B cell (primary cell): Measurements from ENCODE around the gene CELA1. TPM values are rescaled to one million over a fixed set of nuclear protein-coding genes. Genes with fewer than 3 reads are reported as not detected.

Experiments
- ATAC-seq: fragments of 200-7000 bp; cut with Tn5 transposase; one replicate; pipeline ENCODE4 v1.10.0; 2021; ENCODE audit warnings: low read depth, mild to moderate bottlenecking, moderate number of reproducible peaks, moderate library complexity
- CTCF ChIA-PET: fragments of 350-600 bp; sonication (Branson Sonifier 250); formaldehyde crosslinking; loops from one replicate; lab custom pipeline; 2021; ENCODE audit warnings: antibody characterized with exemption, inconsistent platforms; lab: Charles Lee
- POLR2A ChIA-PET: fragments of 350-600 bp; sonication (Branson Sonifier 250); formaldehyde crosslinking; loops from one replicate; lab custom pipeline; 2021; ENCODE audit warnings: antibody characterized with exemption; lab: Charles Lee
- DNase-seq: peaks from one replicate; pipeline ENCODE4 v3.0.0; 2013
- H2AFZ ChIP-seq: 2 replicates; pipeline ENCODE4 v1.6.1; 2012; ENCODE audit warnings: mild to moderate bottlenecking, low read depth, low read length; ENCODE audit not compliant: insufficient read depth, poor library complexity, severe bottlenecking
- H3K27ac ChIP-seq, 2 donors: 1 replicate in 1 of 2; 2 replicates in 1 of 2; pipeline ENCODE4 v1.5.1; 2012 to 2013; ENCODE audit warnings: low read length in 2 of 2, mild to moderate bottlenecking in 2 of 2, moderate library complexity in 1 of 2
- H3K27me3 ChIP-seq, 4 experiments: fragments of 200-600 bp in 1 of 4; sonication (generic) in 1 of 4; replicated peaks in 1 of 4; 1 replicate in 2 of 4; 2 replicates in 2 of 4; pipeline versions ENCODE4 v1.6.1 to v1.7.0; 2013 to 2016; ENCODE audit warnings: low read length in 3 of 4, mild to moderate bottlenecking in 2 of 4, mixed read lengths in 1 of 4, moderate library complexity in 1 of 4; ENCODE audit not compliant: insufficient read depth in 4 of 4, control insufficient read depth in 3 of 4; ENCODE audit errors: control extremely low read depth in 1 of 4
- H3K36me3 ChIP-seq, 2 experiments: replicated peaks in 1 of 2; 1 replicate in 1 of 2; 2 replicates in 1 of 2; pipeline versions ENCODE4 v1.6.1 to v1.7.1; 2013; ENCODE audit warnings: low read length in 1 of 2; ENCODE audit not compliant: insufficient read depth in 2 of 2, control insufficient read depth in 1 of 2; ENCODE audit errors: control extremely low read depth in 1 of 2, extremely low read depth in 1 of 2
- H3K4me1 ChIP-seq, 2 donors: fragments of 200-600 bp in 1 of 2; sonication (generic) in 1 of 2; 1 replicate in 1 of 2; 2 replicates in 1 of 2; pipeline versions ENCODE4 v1.5.1 to v1.6.1; 2013 to 2017; ENCODE audit warnings: low read length in 2 of 2; ENCODE audit not compliant: control insufficient read depth in 2 of 2, insufficient read depth in 2 of 2
- H3K4me2 ChIP-seq: replicated peaks from 2 replicates; pipeline ENCODE3; 2012; ENCODE audit warnings: mild to moderate bottlenecking, low read depth, low read length; ENCODE audit not compliant: poor library complexity, severe bottlenecking
- H3K4me3 ChIP-seq, 5 experiments: fragments of 200-600 bp in 1 of 5; sonication (generic) in 1 of 5; 1 replicate in 3 of 5; 2 replicates in 2 of 5; pipeline versions ENCODE4 v1.5.1 to v1.7.0; 2011 to 2016; ENCODE audit warnings: low read length in 4 of 5, mild to moderate bottlenecking in 4 of 5, low read depth in 2 of 5, control low read depth in 1 of 5, moderate library complexity in 1 of 5; ENCODE audit not compliant: insufficient read depth in 1 of 5; ENCODE audit errors: control extremely low read depth in 1 of 5, extremely low read depth in 1 of 5
- H3K79me2 ChIP-seq: fragments of 200-600 bp; sonication (generic); one replicate; pipeline ENCODE4 v1.6.0; 2016; ENCODE audit warnings: low read length; ENCODE audit not compliant: control insufficient read depth, insufficient read depth
- H3K9ac ChIP-seq: fragments of 200-600 bp; sonication (generic); 2 replicates; pipeline ENCODE4 v1.6.1; 2017; ENCODE audit warnings: mild to moderate bottlenecking, low read length, moderate library complexity
- H3K9me3 ChIP-seq, 3 donors: one replicate each; pipeline versions ENCODE4 v1.6.1 to v1.7.1; 2013; ENCODE audit warnings: low read length in 2 of 3; ENCODE audit not compliant: control insufficient read depth in 2 of 3, insufficient read depth in 1 of 3; ENCODE audit errors: control extremely low read depth in 1 of 3
- H4K20me1 ChIP-seq: 2 replicates; pipeline ENCODE4 v1.6.0; 2012; ENCODE audit warnings: mild to moderate bottlenecking, low read length; ENCODE audit not compliant: insufficient read depth, control insufficient read depth, poor library complexity, severe bottlenecking
- H3K27ac Mint-ChIP-seq: one replicate; pipeline ENCODE4 v1.8.0; 2021; ENCODE audit warnings: mixed read lengths
- H3K27me3 Mint-ChIP-seq: one replicate; pipeline ENCODE4 v1.8.0; 2021; ENCODE audit warnings: mixed read lengths
- H3K4me1 Mint-ChIP-seq: one replicate; pipeline ENCODE4 v1.8.0; 2021; ENCODE audit warnings: mixed read lengths
- H3K4me3 Mint-ChIP-seq: one replicate; pipeline ENCODE4 v1.8.0; 2021; ENCODE audit warnings: mixed read lengths
- H3K9me3 Mint-ChIP-seq: one replicate; pipeline ENCODE4 v1.8.0; 2022; ENCODE audit warnings: mixed read lengths; ENCODE audit not compliant: insufficient read depth
- EZH2 ChIP-seq: IDR thresholded peaks from 2 replicates; pipeline ENCODE4 v1.6.1; 2012; ENCODE audit warnings: borderline replicate concordance, low read depth, mild to moderate bottlenecking, moderate library complexity, low read length; ENCODE audit not compliant: insufficient read depth, poor library complexity, severe bottlenecking
- WGBS: methylation state at CpG from one replicate; pipeline ENCODE4 v1.1.5; 2013; ENCODE audit warnings: missing lambda C conversion rate; ENCODE audit not compliant: insufficient coverage; 5-methylcytosine and 5-hydroxymethylcytosine counted together
- intact Hi-C: fragments of 100-400 bp; cut with micrococcal nuclease; formaldehyde crosslinking; loops from one replicate; pipeline ENCODE4 v1.10.0; 2022
- polyA plus RNA-seq: library from polyadenylated mRNA; depleted of rRNA; stranded (reverse); fragments of >200 nt; gene quantifications from 2 replicates; pipeline ENCODE4 v1.2.3, GENCODE V29; 2012
- total RNA-seq, 2 donors: library from RNA; stranded (reverse); fragments of 120-200 nt in 1 of 2; gene quantifications; 1 replicate in 1 of 2; 2 replicates in 1 of 2; pipeline versions ENCODE4 v1.2.3 to v1.2.4, GENCODE V29; 2013 to 2022
- TF ChIP-seq, protein P1 (sequence below): fragments of 200-600 bp; IDR thresholded peaks from one replicate; pipeline ENCODE4 v1.8.0; 2022; ENCODE audit warnings: antibody characterized with exemption, mild to moderate bottlenecking

Gene CELA1
- total and polyA plus RNA-seq, 2 donors (not counting 1 experiment from before 2014, with no cell fraction given) = not detected

DNA sequence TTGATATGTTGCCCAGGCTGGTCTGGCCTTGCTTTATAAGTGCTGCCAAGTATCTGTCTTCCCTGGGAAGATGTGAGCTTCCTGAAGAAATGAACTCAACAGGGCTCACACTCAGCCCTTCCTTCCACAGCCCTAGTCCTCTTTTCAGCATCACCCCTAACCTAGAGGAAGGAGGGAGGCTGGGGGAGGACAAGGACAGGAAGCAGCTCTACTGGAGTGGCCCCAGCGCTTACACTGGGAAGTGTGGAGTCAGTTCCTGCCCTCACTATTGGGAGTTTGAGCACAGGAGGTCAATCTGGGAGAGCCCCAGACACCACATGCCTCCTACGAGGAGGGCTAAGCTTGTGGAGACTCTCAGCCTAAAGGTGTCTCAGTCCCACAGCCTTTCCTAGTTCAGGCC, 27.9 kb upstream of the CELA1 start:
- peaks cover 33 to 34% of the 10 kb centered on the region in 2 donors for H3K4me1 ChIP-seq
- ChIA-PET POLR2A (interaction anchor here (0.6 kb wide), 1 partner anchor 192 kb away, joined by 3 read pairs; no protein-coding TSS in a partner anchor), CTCF (interaction anchor here (0.6 to 1.1 kb wide), 3 partner anchors 9 to 97 kb away, joined by 3 to 4 read pairs (median 3); no protein-coding TSS in a partner anchor)
- intact Hi-C loops = no loop called here
- no peak overlapping the region for H2AFZ ChIP-seq
- H3K79me2 ChIP-seq = peaks cover 19% of the 10 kb centered on the region
- peaks cover 33% of the 10 kb centered on the region for H3K4me1 Mint-ChIP-seq
- H4K20me1 ChIP-seq = no peaks in the 10 kb centered on the region
- TF ChIP-seq, protein P1, sequence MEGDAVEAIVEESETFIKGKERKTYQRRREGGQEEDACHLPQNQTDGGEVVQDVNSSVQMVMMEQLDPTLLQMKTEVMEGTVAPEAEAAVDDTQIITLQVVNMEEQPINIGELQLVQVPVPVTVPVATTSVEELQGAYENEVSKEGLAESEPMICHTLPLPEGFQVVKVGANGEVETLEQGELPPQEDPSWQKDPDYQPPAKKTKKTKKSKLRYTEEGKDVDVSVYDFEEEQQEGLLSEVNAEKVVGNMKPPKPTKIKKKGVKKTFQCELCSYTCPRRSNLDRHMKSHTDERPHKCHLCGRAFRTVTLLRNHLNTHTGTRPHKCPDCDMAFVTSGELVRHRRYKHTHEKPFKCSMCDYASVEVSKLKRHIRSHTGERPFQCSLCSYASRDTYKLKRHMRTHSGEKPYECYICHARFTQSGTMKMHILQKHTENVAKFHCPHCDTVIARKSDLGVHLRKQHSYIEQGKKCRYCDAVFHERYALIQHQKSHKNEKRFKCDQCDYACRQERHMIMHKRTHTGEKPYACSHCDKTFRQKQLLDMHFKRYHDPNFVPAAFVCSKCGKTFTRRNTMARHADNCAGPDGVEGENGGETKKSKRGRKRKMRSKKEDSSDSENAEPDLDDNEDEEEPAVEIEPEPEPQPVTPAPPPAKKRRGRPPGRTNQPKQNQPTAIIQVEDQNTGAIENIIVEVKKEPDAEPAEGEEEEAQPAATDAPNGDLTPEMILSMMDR = no peak
- TF ChIP-seq EZH2 = no peak
- H3K36me3 ChIP-seq = peaks cover 1 to 34% of the 10 kb centered on the region in 2 experiments
- peaks cover 0 to 8% (median 0%) of the 10 kb centered on the region in 3 donors for H3K9me3 ChIP-seq
- H3K4me2 ChIP-seq = no peak overlapping the region
- no peak overlapping the region for H3K27ac Mint-ChIP-seq
- H3K27ac ChIP-seq = no peak overlapping the region
- no peaks in the 10 kb centered on the region for H3K9me3 Mint-ChIP-seq
- 100% methylated on average over 2 of the region's 2 CpGs for WGBS
- ATAC-seq (no peak), DNase-seq (no peak)
- H3K9ac ChIP-seq = no peak overlapping the region
- no peak overlapping the region for H3K4me3 Mint-ChIP-seq
- H3K27me3 Mint-ChIP-seq = no peaks in the 10 kb centered on the region
- H3K27me3 ChIP-seq = no peaks in the 10 kb centered on the region
- H3K4me3 ChIP-seq = no peak overlapping the region

DNA sequence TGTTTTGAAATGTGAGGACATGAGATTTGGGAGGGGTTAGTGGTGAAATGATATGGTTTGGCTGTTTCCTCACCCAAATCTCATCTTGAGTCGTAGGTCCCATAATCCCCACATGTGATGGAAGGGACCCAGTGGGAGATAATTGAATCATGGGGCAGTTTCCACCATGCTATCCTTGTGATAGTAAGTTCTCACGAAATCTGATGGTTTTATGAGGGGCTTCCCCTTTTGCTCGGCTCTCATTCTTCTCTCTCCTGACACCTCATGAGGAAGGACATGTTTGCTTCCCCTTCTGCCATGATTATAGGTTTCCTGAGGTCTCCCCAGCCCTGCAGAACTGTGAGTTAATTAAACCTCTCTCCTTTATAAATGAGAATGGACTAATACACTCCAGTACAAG, 26.7 kb upstream of the CELA1 start:
- TF ChIP-seq, protein P1 = no peak
- TF ChIP-seq EZH2 = no peak
- H3K27ac ChIP-seq = no peak overlapping the region
- H3K4me3 ChIP-seq = no peak overlapping the region
- ChIA-PET CTCF (interaction anchor here (1.9 kb wide), 1 partner anchor 14 kb away, joined by 4 read pairs; no protein-coding TSS in a partner anchor), POLR2A (interaction anchor here (0.6 kb wide), 1 partner anchor 155 kb away, joined by 5 read pairs; the partner anchor contains the start of gene POU6F1)
- ATAC-seq (no peak), DNase-seq (no peak)
- Mint-ChIP-seq H3K4me3 (no peak overlapping the region), H3K27me3 (no peaks in the 10 kb centered on the region), H3K4me1 (peaks cover 40% of the 10 kb centered on the region), H3K9me3 (no peaks in the 10 kb centered on the region), H3K27ac (no peak overlapping the region)
- peaks cover 33 to 35% of the 10 kb centered on the region in 2 donors for H3K4me1 ChIP-seq
- no peaks in the 10 kb centered on the region for H4K20me1 ChIP-seq
- H3K9ac ChIP-seq = no peak overlapping the region
- intact Hi-C loops = no loop called here
- H3K4me2 ChIP-seq = no peak overlapping the region
- H3K36me3 ChIP-seq = peaks cover 1 to 27% of the 10 kb centered on the region in 2 experiments
- WGBS = no CpG with 5 or more reads among the region's 3 CpGs
- H3K9me3 ChIP-seq = peaks cover 0 to 8% (median 0%) of the 10 kb centered on the region in 3 donors
- H3K27me3 ChIP-seq = no peaks in the 10 kb centered on the region
- H2AFZ ChIP-seq = no peak overlapping the region
- H3K79me2 ChIP-seq = peaks cover 9% of the 10 kb centered on the region
